ENCODE measurements around the gene EFNB2. TPM values are rescaled to one million over a fixed set of nuclear protein-coding genes. Genes with fewer than 3 reads are reported as not detected.

The EFNB2 gene
- total RNA-seq, 1 experiment from 2014 or later, result 11.9 TPM

DNA sequence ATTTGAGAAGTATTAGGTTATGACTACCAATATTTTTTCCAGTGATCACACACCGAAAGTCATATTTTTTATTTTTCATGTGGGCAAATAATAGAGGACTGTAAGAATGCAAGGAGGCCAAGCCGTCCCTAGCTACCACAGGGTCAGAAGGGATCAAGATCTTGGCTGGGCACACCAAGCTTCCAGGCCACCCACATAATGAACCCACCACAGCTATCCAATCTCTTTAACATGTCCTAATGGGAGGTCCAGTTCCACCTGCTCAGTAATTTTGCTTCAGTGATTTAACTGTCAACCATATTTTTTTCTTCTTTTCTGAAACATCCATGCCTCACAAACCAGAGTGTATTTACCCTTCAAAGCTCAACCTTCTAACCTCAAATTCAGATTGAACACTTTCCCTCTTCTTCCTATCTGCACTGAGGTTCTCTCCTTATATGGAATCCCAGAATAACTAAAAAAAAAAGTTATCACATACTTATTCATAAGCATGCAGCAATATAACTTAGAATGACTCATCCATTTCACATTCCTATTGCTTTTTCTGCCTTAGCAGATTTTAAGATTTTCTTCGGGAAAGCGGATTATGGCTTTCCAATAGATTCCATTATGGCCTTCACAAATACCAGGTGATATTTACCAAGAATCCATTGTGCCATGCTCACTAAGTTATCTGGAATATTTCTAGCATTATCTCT, 20.3 kb upstream of the EFNB2 start:
- in situ Hi-C loops (cut with HindIII; ENCODE audit: low pct_unique_long_range_greater_than_20kb, low sequenced_read_pairs), result no loop called here

DNA sequence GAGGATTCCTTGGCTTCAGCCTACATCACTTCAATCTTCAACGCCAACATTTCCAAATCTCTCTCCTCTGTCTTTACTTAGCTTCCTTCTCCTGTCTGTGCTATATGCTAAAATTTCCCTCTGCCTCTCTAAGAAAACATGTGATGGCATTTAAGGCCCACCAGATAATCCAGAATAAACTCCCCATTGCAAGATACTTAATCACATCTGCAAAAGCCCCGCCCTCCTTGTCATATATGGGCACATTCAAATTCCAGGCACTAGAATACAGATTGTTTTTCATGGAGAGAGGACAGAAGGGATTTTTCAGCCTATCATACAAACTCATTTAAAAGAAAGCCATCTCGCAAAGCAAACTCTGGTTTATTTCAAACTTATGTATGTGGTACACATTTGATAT, 16.3 kb upstream of the EFNB2 start:
- in situ Hi-C loops (cut with HindIII; ENCODE audit: low pct_unique_long_range_greater_than_20kb, low sequenced_read_pairs), result no loop called here

More for the DNA sequence above, 20.3 kb upstream of the EFNB2 start:
- DNase-seq (ENCODE audit: low read depth), result no peak

DNA sequence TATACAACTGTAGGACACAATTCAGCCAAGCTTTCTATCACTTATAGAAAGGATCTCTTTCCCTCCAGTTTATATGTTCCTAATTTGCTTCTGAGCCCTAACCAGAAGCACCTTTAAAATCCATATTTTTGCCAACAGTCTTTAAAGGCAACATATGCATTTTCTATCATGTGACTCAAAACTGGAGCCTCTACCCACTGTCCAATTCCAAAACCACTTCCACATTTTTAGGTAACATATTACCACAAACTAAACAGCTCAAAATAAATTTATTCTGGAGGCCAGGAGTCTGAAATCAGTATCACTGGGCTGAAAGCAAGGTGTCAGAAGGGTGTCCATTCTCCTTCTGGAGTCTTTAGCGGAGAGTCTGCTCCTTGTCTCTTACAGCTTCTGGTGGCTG, 15.9 kb upstream of the EFNB2 start:
- DNase-seq (ENCODE audit: low read depth), result no peak
- in situ Hi-C loops (cut with HindIII; ENCODE audit: low pct_unique_long_range_greater_than_20kb, low sequenced_read_pairs), result no loop called here

More for the DNA sequence above, 16.3 kb upstream of the EFNB2 start:
- no peak for DNase-seq (ENCODE audit: low read depth)

DNA sequence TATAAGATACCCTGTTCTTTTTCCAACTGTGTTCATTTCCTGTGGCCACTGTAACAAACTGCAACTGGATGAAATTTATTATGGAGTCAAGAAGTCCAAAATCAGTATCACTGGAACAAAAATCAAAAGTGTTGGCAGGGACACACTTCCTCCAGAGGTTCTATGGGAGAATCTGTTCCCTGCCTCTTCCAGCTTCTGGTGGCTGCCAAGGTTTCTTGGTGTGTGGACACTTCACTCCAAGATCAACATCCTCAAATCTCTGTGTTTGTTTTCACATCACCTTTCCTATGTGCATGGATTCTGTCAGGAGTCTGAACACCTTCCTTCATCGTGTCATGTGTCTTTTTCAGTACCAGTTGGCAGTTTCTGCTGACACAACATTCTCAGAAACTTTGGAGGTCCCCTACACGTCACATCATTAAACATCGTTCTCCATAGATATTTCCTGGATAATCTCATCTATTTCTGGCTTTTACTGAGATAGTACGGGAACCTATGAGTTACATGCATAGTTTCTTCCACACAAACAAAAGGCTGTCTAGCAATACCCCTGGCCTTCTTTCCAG, 15.2 kb upstream of the EFNB2 start:
- in situ Hi-C loops (cut with HindIII; ENCODE audit: low pct_unique_long_range_greater_than_20kb, low sequenced_read_pairs), result no loop called here

GRCh38 chr13:106548064-106548696, 12.7 kb upstream of the EFNB2 start:
- in situ Hi-C loops (cut with HindIII; ENCODE audit: low pct_unique_long_range_greater_than_20kb, low sequenced_read_pairs), result no loop called here

More for the DNA sequence above, 15.2 kb upstream of the EFNB2 start:
- DNase-seq (ENCODE audit: low read depth), result no peak

DNA sequence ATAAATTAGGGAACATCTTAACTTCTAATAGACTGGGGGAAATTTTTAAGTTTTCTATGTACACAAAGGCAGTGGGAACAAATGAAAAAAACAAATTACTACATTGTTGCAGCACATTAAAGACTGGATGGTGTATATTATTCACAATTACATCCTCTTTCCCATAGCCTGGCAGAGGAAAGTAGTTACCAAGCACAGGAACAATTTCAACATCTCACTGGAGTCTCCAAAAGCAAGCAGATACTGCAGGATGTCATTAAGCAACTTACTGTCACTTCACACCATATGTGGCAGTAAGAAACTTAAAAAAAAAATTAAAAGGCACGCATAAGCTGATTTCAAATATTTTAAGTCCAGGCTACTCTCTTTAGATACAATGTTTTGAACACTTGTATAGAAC, 6.4 kb upstream of the EFNB2 start:
- no peak for DNase-seq (ENCODE audit: low read depth)
- in situ Hi-C loops (cut with HindIII; ENCODE audit: low pct_unique_long_range_greater_than_20kb, low sequenced_read_pairs), result no loop called here

More at GRCh38 chr13:106548064-106548696, 12.7 kb upstream of the EFNB2 start:
- no peak for DNase-seq (ENCODE audit: low read depth)

GRCh38 chr13:106540613-106541012, 5.2 kb upstream of the EFNB2 start:
- DNase-seq (ENCODE audit: low read depth), result no peak
- in situ Hi-C loops (cut with HindIII; ENCODE audit: low pct_unique_long_range_greater_than_20kb, low sequenced_read_pairs), result no loop called here

GRCh38 chr13:106537521-106537920, 2.1 kb upstream of the EFNB2 start:
- DNase-seq (ENCODE audit: low read depth), result no peak
- in situ Hi-C loops (cut with HindIII; ENCODE audit: low pct_unique_long_range_greater_than_20kb, low sequenced_read_pairs), result no loop called here

GRCh38 chr13:106536244-106537034, 977 bp upstream of the EFNB2 start:
- in situ Hi-C loops (cut with HindIII; ENCODE audit: low pct_unique_long_range_greater_than_20kb, low sequenced_read_pairs), result no loop called here
- peak; percentile 70 for DNase-seq (ENCODE audit: low read depth)

GRCh38 chr13:106534639-106535551, 567 bp downstream of the EFNB2 start:
- in situ Hi-C loops (cut with HindIII; ENCODE audit: low pct_unique_long_range_greater_than_20kb, low sequenced_read_pairs), result no loop called here
- DNase-seq (ENCODE audit: low read depth), result peak; percentile 8

DNA sequence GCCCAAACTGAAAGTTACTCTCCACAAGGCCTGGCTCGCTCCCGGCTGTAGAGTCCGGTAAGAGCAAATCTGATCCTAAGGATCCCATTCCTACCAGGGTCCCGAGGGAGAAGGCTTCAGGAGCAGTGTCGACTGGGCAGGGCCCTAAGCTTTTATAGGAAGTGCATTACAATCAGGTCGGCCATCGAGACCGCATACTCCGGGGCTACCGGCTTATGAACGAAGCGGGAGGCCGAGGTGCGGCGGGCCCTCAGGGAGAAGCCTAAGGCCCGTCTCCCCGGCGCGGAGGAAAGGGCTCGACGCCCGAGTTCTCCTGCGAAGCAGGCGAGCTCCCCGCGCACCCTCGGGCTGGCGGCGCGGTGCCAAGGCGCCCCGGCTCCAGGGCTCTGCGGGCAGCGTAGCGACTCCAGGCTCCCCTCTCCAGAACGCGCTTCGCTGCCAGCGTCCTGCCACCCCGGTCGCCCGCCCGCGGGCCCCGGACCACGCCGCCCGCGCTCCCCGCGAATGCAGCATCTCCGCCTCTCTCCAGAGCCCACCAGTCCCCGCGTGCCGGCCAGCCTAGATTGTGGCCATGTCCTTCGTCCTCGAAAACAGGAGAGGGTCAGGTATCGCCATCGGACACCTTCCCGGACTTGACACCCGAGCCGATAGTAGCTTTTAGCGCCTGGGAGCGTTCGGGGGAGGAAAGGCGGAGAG, 1.4 kb downstream of the EFNB2 start:
- in situ Hi-C loops (cut with HindIII; ENCODE audit: low pct_unique_long_range_greater_than_20kb, low sequenced_read_pairs), result no loop called here

GRCh38 chr13:106533101-106533942, 2.1 kb downstream of the EFNB2 start:
- peak; percentile 75 for DNase-seq (ENCODE audit: low read depth)
- in situ Hi-C loops (cut with HindIII; ENCODE audit: low pct_unique_long_range_greater_than_20kb, low sequenced_read_pairs), result no loop called here

More for the DNA sequence above, 1.4 kb downstream of the EFNB2 start:
- peak; percentile 54 for DNase-seq (ENCODE audit: low read depth)

DNA sequence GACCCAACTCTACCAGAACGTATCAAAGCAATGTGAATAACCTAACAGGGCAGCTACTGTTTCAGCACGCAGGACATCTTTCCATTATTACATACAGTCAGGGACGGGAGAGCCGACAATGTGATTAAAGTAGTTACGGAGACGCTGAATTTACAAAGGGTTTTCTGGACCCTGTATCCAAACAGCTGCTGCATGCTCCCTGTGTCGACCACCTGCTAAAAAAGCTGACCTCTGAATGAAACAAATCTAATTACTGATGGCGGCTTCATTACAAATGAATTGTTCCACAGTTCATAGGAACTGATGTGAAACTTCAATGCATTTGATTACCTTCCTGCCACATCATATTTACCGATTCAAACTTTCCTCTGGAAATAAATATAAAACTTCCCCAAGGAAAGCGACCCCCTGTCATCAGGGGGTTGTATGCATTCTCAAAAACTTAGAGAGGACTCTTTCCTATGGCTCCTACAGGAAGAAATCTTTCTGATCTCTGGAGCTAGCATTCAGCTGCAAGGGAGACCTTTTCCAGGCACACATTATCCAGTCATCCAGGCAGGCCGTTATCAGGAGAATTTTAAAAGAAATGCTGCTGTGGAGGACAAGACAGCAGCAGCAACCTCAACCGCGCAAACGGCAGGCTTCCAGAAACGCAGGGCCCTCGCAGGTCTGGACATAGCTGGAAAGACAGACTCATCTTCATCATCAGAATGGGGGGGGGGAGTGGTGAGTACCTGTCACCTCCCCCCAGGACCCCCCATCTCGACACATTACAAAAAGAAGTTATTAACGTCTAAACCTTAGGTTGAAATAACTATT, 3.1 kb downstream of the EFNB2 start:
- no peak for DNase-seq (ENCODE audit: low read depth)
- in situ Hi-C loops (cut with HindIII; ENCODE audit: low pct_unique_long_range_greater_than_20kb, low sequenced_read_pairs), result no loop called here

GRCh38 chr13:106530980-106531481, 4.4 kb downstream of the EFNB2 start:
- in situ Hi-C loops (cut with HindIII; ENCODE audit: low pct_unique_long_range_greater_than_20kb, low sequenced_read_pairs), result no loop called here

DNA sequence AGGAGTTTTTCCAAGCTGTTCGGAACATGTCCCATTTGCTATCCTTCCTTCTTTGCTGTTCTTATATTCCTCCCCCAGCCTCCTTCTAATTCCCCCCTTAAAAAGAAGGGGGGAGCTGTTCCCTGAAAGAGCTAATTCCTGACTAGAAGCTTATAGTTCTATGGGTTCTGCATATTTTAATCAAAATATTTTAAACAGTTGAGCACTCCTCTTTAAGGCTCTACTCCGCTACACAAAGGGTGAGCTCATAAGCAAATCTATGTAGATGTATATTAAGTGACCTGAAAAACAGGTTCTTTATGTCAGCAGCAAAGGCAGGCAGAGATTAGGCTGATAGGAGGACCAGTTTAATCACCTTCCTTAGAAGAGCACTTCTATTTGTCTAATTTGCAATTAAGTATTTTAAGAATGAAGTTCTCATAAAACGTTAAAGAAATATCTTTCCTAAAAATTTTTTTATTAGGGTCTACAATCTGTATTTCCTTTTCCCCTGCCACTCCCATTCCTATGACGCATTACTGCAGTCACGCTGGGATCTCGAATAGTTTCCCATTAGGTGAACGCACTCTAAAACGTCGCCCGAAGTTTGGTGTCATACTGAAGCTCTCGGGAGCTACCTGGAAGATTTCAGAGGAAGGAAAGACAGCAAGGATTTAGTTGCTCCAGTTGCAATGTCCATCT, 5.2 kb downstream of the EFNB2 start:
- in situ Hi-C loops (cut with HindIII; ENCODE audit: low pct_unique_long_range_greater_than_20kb, low sequenced_read_pairs), result no loop called here
- no peak for DNase-seq (ENCODE audit: low read depth)

More at GRCh38 chr13:106530980-106531481, 4.4 kb downstream of the EFNB2 start:
- no peak for DNase-seq (ENCODE audit: low read depth)

All from Caki2 (cell line).